ENCODE measurements around the gene UNC5C. TPM values are rescaled to one million over a fixed set of nuclear protein-coding genes. Genes with fewer than 3 reads are reported as not detected.

UNC5C gene
- total and polyA plus RNA-seq, 2 of the 4 experiments (the other 2 are of a cell fraction): under 0.01 TPM

GRCh38 chr4:95358421-95358820 is 190.4 kb downstream of the UNC5C start:
- Histone ChIP-seq H3K27me3 (ENCODE audit: control insufficient read depth, insufficient read depth, low read length) (no peaks in the 10 kb centered on the region), H3K23ac (ENCODE audit: low read depth, low read length) (no peak overlapping the region), H3K79me1 (ENCODE audit: low read depth in 1 of 2, low read length in 2 of 2) (no peaks in the 10 kb centered on the region), H4K20me1 (ENCODE audit: insufficient read depth, low read length) (no peaks in the 10 kb centered on the region), H3K27ac (ENCODE audit: insufficient read depth, low read length) (no peak overlapping the region), H2AFZ (replicated peaks; ENCODE audit: low read length, poor library complexity) (no peak overlapping the region), H4K5ac (ENCODE audit: low read depth, low read length) (no peak overlapping the region), H2BK5ac (ENCODE audit: low read depth, low read length, poor library complexity, severe bottlenecking) (no peak overlapping the region), H3K14ac (replicated peaks; ENCODE audit: low read depth, low read length) (no peak overlapping the region), H2BK15ac (ENCODE audit: low read depth, low read length) (no peak overlapping the region), H3K4me3 (ENCODE audit: insufficient read depth, low read depth, low read length) (no peak overlapping the region), H3K18ac (ENCODE audit: low read depth, low read length) (no peak overlapping the region), H4K91ac (ENCODE audit: insufficient read depth, low read depth, low read length) (no peak overlapping the region), H4K8ac (ENCODE audit: low read depth in 2 of 2, low read length in 2 of 2) (no peak overlapping the region), H3K56ac (ENCODE audit: extremely low read depth, insufficient read depth, low read length) (no peak overlapping the region), H3K4ac (ENCODE audit: low read depth, low read length) (no peak overlapping the region), H3K9me3 (ENCODE audit: control insufficient read depth, insufficient read depth, low read length) (no peaks in the 10 kb centered on the region), H2BK20ac (ENCODE audit: low read depth, low read length) (no peak overlapping the region), H3K36me3 (ENCODE audit: control insufficient read depth, insufficient read depth, low read length) (no peaks in the 10 kb centered on the region), H3K9ac (ENCODE audit: low read depth, low read length) (no peak overlapping the region), H2BK120ac (ENCODE audit: low read depth, low read length) (no peak overlapping the region), H2AK9ac (replicated peaks; ENCODE audit: low read depth, low read length, poor library complexity) (no peak overlapping the region), H3K4me2 (ENCODE audit: low read depth, low read length) (no peak overlapping the region), H3K4me1 (ENCODE audit: control insufficient read depth, insufficient read depth, low read length) (no peaks in the 10 kb centered on the region), H3K9me1 (ENCODE audit: insufficient read depth, low read length) (no peaks in the 10 kb centered on the region), H2AK5ac (ENCODE audit: low read depth, low read length) (no peak overlapping the region)
- no peak for ATAC-seq (ENCODE audit: low read depth)
- ChIA-PET POLR2A (ENCODE audit: unreplicated experiment) (no interaction called here), CTCF (interaction anchor here (0.6 kb wide), 1 partner anchor 8 kb away, joined by 3 read pairs; no protein-coding TSS in a partner anchor)
- no peak for DNase-seq
- TF ChIP-seq MXI1 (IDR thresholded peaks at IDR 0.05; ENCODE audit: borderline replicate concordance, low read depth, low read length) (no peak), SMC3 (IDR thresholded peaks at IDR 0.05; ENCODE audit: low read depth, low read length) (no peak), RAD21 (IDR thresholded peaks at IDR 0.05; ENCODE audit: low read length) (no peak)
- no TSS peak for BruUV-seq (replicated peaks)
- in situ Hi-C loops (cut with MboI; ENCODE audit: low sequenced_read_pairs): no loop called here
- dilution Hi-C loops (cut with HindIII; ENCODE audit: low sequenced_read_pairs, unreplicated experiment): no loop called here
- no CpG with 5 or more reads among the region's 1 CpG for WGBS, 2 experiments (ENCODE audit: extremely low coverage in 2 of 2, insufficient read length in 1 of 2)
- intact Hi-C loops (cut with micrococcal nuclease): no loop called here
